Chondrocyte (in vitro differentiated cells): Measurements from ENCODE around the gene DEPP1. TPM values are rescaled to one million over a fixed set of nuclear protein-coding genes. Genes with fewer than 3 reads are reported as not detected.

Source experiments
- DNase-seq: peaks from one replicate; pipeline ENCODE4 v3.0.0; 2021; ENCODE audit warnings: mixed read lengths, low spot score
- H3K27ac Mint-ChIP-seq: one replicate; pipeline ENCODE4 v1.8.0; 2021; ENCODE audit warnings: mild to moderate bottlenecking, moderate library complexity, mixed read lengths; ENCODE audit not compliant: unreplicated experiment
- H3K27me3 Mint-ChIP-seq: 2 replicates; pipeline ENCODE4 v1.8.0; 2021; ENCODE audit warnings: low read depth, mixed read lengths
- H3K36me3 Mint-ChIP-seq: 2 replicates; pipeline ENCODE4 v1.8.0; 2021; ENCODE audit warnings: low read depth, mixed read lengths
- H3K4me1 Mint-ChIP-seq: 2 replicates; pipeline ENCODE4 v1.8.0; 2021; ENCODE audit warnings: low read depth, mild to moderate bottlenecking, mixed read lengths
- H3K4me3 Mint-ChIP-seq: one replicate; pipeline ENCODE4 v1.8.0; 2021; ENCODE audit warnings: mild to moderate bottlenecking, moderate library complexity, mixed read lengths; ENCODE audit not compliant: unreplicated experiment
- H3K9me3 Mint-ChIP-seq: 2 replicates; pipeline ENCODE4 v1.8.0; 2021; ENCODE audit warnings: low read depth, mixed read lengths
- CTCF ChIP-seq: fragments of 200-600 bp; sonication (generic); IDR thresholded peaks from 2 replicates; pipeline ENCODE4 v1.5.0; 2021; ENCODE audit warnings: antibody characterized with exemption, mild to moderate bottlenecking, moderate library complexity
- total RNA-seq: library from RNA; stranded (reverse); gene quantifications from 3 replicates; pipeline ENCODE4 v1.2.1, GENCODE V29; 2021

DEPP1 gene
- total RNA-seq, 1 donor from 2014 or later, result 105 TPM

GRCh38 chr10:45006276-45007030, 27.8 kb upstream of the DEPP1 start:
- no peaks in the 10 kb centered on the region for H3K27me3 Mint-ChIP-seq
- H3K4me3 Mint-ChIP-seq, result no peak overlapping the region
- H3K9me3 Mint-ChIP-seq, result peaks cover 10% of the 10 kb centered on the region
- TF ChIP-seq CTCF, result no peak
- no peak overlapping the region for H3K27ac Mint-ChIP-seq
- H3K36me3 Mint-ChIP-seq, result peaks cover 22% of the 10 kb centered on the region
- DNase-seq, result no peak
- H3K4me1 Mint-ChIP-seq, result peaks cover 12% of the 10 kb centered on the region

- H3K36me3 Mint-ChIP-seq, result peaks cover 22% of the 10 kb centered on the region
- H3K27ac Mint-ChIP-seq, result no peak overlapping the region
- H3K27me3 Mint-ChIP-seq, result no peaks in the 10 kb centered on the region
- no peak for DNase-seq
- peaks cover 10% of the 10 kb centered on the region for H3K9me3 Mint-ChIP-seq
- TF ChIP-seq CTCF, result no peak
- peaks cover 19% of the 10 kb centered on the region for H3K4me1 Mint-ChIP-seq
- H3K4me3 Mint-ChIP-seq, result no peak overlapping the region
Observed at GRCh38 chr10:45005284-45005683, 26.7 kb upstream of the DEPP1 start.

GRCh38 chr10:45004661-45005060, 26.1 kb upstream of the DEPP1 start:
- no peak for TF ChIP-seq CTCF
- Mint-ChIP-seq H3K27ac (no peak overlapping the region), H3K4me1 (peaks cover 25% of the 10 kb centered on the region), H3K27me3 (no peaks in the 10 kb centered on the region), H3K36me3 (peaks cover 24% of the 10 kb centered on the region), H3K4me3 (no peak overlapping the region), H3K9me3 (peaks cover 10% of the 10 kb centered on the region)
- DNase-seq, result no peak

- Mint-ChIP-seq H3K27me3 (no peaks in the 10 kb centered on the region), H3K27ac (no peak overlapping the region), H3K4me3 (no peak overlapping the region), H3K4me1 (peaks cover 26% of the 10 kb centered on the region), H3K9me3 (peaks cover 10% of the 10 kb centered on the region), H3K36me3 (peaks cover 24% of the 10 kb centered on the region)
- no peak for TF ChIP-seq CTCF
- no peak for DNase-seq
Observed at GRCh38 chr10:45003432-45004000, 24.9 kb upstream of the DEPP1 start.

- no peak for DNase-seq
- TF ChIP-seq CTCF, result peak; percentile 50
- Mint-ChIP-seq H3K4me3 (peak overlapping the region; percentile 84), H3K9me3 (peaks cover 10% of the 10 kb centered on the region), H3K4me1 (peaks cover 34% of the 10 kb centered on the region), H3K27me3 (no peaks in the 10 kb centered on the region), H3K27ac (peak overlapping the region; percentile 98), H3K36me3 (peaks cover 24% of the 10 kb centered on the region)
Observed at GRCh38 chr10:45001381-45002148, 23.0 kb upstream of the DEPP1 start.
